HG03095 (cell line): ENCODE results near the gene HLA-F.

Experiments
- ATAC-seq: cut with Tn5 transposase; IDR thresholded peaks from one replicate; pipeline ENCODE4 v1.9.1; 2021; ENCODE audit warnings: moderate library complexity; ENCODE audit not compliant: unreplicated experiment

The HLA-F gene

GRCh38 chr6:29723666-29724588 lies 693 bp downstream of the HLA-F start:
- ATAC-seq: no peak

GRCh38 chr6:29724937-29725869 lies 2.0 kb downstream of the HLA-F start:
- ATAC-seq: no peak

- ATAC-seq: no peak
Measured at GRCh38 chr6:29726001-29726400, 2.8 kb downstream of the HLA-F start.

GRCh38 chr6:29726571-29727194 lies 3.4 kb downstream of the HLA-F start:
- no peak for ATAC-seq

GRCh38 chr6:29727637-29728036 lies 4.4 kb downstream of the HLA-F start:
- no peak for ATAC-seq

GRCh38 chr6:29728173-29728874 lies 5.1 kb downstream of the HLA-F start:
- ATAC-seq: no peak

- no peak for ATAC-seq
Measured at GRCh38 chr6:29728875-29729270, 5.6 kb downstream of the HLA-F start.

GRCh38 chr6:29729774-29730328 lies 6.6 kb downstream of the HLA-F start:
- ATAC-seq: no peak

- ATAC-seq: no peak
Measured at GRCh38 chr6:29730575-29731126, 7.4 kb downstream of the HLA-F start.

GRCh38 chr6:29731281-29731680 lies 8.0 kb downstream of the HLA-F start:
- ATAC-seq: no peak

- no peak for ATAC-seq
Measured at GRCh38 chr6:29733057-29733456, 9.8 kb downstream of the HLA-F start.

GRCh38 chr6:29734046-29735018 lies 11.1 kb downstream of the HLA-F start:
- no peak for ATAC-seq

GRCh38 chr6:29736563-29736962 lies 13.3 kb downstream of the HLA-F start:
- no peak for ATAC-seq

GRCh38 chr6:29737707-29738630 lies 14.7 kb downstream of the HLA-F start:
- no peak for ATAC-seq

GRCh38 chr6:29739136-29739881 lies 16.1 kb downstream of the HLA-F start:
- ATAC-seq: no peak

- no peak for ATAC-seq
Measured at GRCh38 chr6:29739882-29740261, 16.6 kb downstream of the HLA-F start.

- ATAC-seq: no peak
Measured at GRCh38 chr6:29741592-29741991, 18.4 kb downstream of the HLA-F start.
